Stimulated activated CD8-positive, alpha-beta memory T cell treated with anti-CD3 and anti-CD28 coated beads, Interleukin-4, amount 100 ng/mL, for 24 hours (primary cell): ENCODE measurements around the gene ACCSL.

Source experiments
- DNase-seq: peaks from one replicate; pipeline ENCODE4 v3.0.0-alpha.2; 2020; ENCODE audit warnings: low read depth

The ACCSL gene

DNA sequence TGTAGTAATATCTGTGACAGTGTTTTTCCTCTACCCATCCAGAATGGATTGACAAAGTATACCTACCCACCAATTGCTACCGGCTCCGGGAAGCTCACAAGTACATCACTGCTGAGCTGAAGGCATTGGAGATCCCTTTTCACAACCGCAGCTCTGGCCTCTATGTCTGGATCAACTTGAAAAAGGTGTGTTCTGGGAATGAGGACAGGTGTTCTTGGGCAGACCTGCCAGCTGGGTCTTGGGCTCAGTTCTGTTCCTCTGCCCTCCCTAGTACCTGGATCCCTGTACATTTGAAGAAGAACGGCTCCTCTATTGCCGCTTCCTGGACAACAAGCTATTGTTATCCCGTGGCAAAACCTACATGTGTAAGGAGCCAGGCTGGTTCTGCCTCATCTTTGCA, 10.5 kb downstream of the ACCSL start:
- DNase-seq, result no peak

DNA sequence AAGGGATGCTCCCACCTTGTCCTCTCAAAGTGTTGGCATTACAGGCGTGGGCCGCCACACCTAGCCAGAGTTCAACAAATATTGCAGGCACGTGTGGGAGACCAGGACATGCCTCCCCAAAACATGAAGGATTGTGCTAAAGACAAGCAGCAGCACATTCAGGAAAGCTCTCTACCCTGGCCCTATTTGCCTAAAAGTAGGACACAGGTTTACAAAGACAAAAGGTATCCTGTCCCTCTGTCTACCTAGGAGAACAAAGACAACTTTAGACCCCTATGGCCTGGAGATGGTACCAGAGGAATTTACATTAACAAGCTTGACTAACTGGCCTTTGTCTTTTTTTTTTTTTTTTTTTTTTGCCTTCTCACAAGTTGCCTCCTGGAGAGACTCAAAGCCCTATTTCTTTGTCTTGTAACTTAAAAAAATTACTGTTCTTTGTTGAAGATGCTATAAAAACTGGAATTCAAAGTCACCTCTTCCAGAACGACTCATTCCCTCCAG, 17.4 kb downstream of the ACCSL start:
- no peak for DNase-seq

DNA sequence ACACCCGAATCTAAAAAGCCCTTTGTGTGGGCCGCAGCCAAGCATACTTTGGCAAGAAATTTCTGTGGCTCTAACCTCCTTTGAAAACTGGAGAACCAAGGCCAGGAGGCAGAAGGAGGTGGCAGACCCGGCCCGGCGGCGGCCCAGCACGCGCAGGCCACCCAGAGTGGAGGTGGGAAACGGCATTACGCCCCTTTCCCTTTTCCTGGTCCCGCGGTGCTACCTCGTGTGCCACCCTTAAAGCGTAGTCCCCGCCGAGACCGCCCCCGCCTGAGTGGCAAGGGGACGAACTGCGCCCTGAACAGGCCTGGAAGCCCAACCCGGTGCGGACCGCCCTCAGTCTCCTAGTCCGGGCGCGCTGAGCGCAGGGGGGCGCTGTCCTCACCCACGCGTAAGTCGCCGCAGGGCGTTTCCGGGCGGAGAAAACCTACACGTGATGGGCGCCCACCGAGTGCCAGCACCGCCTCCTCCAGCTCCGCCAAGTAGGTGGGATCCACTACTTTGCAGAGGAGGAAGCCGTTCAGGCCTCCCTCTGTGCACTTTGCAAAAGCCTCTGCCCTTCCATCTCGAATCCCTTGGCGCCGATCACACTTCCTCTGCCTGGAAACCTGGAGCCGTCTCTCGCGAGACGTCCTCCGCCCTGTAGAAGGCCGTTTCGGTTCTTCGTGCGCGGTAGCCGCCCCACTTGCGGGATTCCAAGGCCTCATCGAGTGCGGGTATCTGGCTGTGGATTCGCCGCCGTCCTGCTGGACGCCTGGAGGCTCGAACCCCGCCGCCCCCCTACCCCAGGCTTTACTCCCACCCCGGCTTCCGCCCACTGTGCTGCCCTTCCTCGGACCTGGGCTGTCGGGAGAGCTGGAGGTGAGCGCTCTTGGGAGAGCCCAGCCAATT, 18.3 kb downstream of the ACCSL start, which contains the start of gene ACCS:
ACCS (plus strand) TSS at position 430 of the 891 bp plus-strand sequence. CDS start 1,358 bp downstream, outside the sequence.
- peak; percentile 78 for DNase-seq

DNA sequence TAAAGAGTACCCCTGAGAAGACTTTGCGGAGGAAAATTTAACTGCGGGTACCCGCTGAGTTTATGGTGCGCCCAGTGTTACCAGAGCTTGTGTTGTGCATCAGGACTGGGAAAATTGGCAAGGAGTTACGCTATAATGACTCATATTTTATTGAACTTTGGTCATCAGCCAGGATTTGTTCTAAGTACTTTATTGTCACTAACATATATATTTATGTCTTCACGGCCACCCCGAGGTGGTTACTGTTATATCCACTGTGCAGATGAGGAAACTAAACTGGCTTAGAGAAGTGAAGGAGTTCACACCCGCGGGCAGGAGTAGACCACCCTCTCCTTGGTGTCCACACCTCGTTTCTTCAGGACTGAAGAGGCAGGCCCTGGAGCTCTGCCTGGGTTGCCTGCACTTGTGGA, 19.0 kb downstream of the ACCSL start:
- DNase-seq, result no peak

DNA sequence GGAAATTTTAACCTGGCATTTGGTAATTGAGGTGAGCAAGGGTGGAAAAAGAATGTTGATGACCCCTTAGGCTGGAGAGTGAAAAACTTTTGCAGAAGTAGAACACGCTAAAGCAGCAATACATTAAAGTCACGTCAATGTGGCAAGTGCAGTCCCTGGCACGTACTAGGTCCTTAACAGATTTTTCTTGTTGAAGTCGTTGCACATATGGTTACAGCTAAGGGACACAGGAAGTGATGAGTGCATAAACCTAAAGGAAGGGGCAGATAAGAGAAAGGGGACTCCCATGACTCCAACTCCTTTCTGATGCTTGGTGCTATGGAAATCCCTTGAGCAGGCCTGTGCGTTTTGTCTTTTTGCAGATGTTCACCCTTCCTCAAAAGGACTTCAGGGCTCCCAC, 19.5 kb downstream of the ACCSL start:
- DNase-seq, result no peak

DNA sequence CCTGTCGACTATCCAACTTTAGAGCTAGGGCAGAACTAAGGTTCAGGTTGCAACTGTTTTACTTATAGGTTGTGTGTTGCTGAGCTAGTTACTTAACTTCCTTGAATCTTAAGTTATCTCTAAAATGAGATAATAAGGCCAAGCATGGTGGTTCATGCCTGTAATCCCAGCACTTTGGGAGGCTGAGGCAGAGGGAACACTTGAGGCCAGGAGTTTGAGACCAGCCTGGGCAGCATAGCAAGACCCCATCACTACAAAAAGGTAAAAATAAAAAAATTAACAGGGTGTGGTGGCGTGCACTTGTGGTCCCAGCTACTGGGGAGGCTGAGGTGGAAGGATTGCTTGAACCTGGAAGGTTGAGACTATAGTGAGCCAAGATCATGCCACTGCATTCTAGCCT, 20.4 kb downstream of the ACCSL start:
- DNase-seq, result no peak

DNA sequence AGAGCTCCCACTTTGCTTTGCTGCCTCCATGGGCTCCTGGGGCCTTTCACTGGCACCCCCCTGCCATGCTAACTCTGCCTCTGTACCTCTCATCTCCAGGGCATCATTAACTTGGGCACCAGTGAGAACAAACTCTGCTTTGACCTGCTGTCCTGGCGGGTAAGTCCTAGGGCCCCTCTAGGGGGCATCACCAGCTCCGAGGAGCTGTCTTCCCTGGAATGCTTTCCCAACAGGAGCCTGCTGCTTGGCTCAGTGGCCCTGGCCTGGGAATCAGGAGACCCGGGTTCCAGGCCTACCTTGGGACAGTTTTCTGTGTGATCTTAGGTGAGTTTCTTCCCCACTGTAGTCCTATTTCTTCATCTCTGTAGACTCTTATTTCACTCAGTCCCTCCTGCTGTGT, 23.4 kb downstream of the ACCSL start:
- DNase-seq, result no peak

DNA sequence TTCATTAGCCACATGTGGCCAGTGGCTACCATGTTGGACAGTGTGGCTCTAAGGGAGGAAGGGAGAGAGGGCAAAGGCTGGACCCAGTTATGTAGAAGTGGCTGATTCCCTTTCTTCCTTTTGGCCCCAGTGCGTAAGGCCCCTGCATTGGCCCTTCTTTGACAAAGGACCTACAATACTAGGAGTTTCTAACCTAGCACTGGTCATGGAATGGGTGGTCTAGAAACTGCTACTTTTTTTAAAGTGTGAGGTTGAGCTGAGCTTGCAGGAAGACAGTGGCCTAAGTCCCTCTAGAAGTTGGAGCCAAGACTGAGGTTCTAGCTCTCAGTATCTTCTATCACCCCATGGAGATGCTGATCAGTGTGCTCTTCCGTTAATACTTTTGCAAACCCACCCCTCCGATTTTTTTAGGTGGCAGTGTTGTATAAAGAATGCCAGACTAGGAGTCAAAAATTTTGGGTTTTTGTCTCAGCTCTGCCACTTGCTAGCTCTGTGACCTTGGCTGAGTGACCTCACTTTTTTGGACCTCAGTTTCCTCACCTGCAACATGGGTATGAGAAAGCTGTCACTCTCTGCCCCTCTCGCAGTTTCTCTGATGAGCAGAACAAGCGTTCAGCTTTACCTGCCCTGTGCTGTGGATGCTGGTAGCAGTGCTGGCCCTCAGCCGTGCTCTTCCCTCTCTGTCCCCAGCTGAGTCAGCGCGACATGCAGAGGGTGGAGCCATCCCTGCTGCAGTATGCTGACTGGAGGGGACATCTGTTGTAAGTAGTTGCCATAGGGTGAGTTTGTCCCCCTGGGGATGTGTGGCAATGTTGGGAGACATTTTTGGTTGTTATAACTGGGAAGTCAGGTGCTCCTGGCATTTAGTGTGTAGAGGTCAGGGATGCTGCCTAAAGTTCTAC, 25.2 kb downstream of the ACCSL start:
- DNase-seq, result no peak

DNA sequence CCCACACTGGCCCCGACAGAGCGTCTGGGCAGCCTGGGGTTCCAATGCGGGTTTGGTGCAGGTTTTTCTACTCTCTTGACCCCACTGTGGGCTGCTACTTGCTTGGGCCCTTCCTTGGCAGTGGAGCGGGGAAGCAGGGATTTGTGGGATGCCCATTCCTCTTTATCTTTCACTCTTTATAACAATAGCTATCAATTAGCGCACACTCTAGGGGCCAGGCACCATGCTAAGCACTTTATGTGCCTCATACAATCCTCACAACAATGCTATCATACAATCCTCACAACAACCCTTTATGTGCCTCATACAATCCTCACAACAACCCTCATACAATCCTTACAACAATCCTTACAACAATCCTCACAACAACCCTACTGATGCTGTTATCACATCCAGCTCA, 31.0 kb downstream of the ACCSL start:
- no peak for DNase-seq

DNA sequence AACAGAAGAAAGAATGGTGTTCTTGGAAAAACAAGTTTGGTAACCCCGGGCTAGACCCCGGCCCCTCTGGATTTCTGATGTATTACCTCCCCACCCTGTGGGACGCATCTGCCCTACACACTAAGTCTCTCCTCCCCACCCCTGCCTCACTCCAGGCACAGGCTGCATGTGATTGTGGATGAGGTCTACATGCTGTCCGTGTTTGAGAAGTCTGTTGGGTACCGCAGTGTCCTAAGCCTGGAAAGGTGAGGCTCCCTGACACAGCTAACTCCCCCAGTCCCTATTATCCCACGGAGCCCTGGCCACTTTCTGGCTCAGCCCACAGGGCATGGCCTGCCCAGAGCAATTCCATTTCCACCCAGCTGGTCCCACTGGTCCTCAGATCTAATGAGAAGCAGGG, 31.6 kb downstream of the ACCSL start:
- DNase-seq, result no peak

DNA sequence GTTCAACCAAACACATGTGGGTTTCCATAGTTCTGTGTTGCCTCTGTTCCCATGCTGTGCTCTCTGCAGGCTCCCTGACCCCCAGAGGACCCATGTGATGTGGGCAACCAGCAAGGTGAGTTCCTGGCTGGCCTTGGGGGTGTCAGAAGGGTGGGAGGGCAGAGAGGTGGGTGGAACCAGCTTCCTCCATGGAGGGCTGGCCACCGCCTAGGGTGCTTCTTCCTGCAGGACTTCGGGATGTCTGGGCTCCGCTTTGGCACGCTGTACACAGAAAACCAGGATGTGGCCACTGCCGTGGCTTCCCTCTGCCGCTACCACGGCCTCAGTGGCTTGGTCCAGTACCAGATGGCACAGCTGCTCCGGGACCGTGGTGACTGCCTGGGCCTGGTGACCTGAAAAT, 33.2 kb downstream of the ACCSL start:
- DNase-seq, result no peak

DNA sequence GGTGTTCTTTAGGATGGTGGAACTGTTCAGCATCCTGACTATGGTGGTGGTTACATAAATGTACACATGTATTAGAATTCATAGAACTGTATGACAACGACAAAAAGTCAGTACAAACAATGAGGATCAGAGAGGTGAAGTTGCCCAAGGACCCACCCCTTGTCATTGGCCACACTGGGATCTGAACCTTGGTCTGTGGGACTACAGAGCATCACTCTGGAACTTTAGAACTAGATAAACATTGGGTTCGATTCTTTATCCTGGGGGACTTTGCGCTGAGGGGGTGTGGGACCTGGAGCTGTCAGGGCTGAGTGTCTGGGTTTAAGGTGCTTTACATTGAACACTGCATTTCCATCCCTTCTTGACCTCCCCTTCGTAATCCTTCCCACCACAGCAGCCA, 34.9 kb downstream of the ACCSL start:
- DNase-seq, result no peak

DNA sequence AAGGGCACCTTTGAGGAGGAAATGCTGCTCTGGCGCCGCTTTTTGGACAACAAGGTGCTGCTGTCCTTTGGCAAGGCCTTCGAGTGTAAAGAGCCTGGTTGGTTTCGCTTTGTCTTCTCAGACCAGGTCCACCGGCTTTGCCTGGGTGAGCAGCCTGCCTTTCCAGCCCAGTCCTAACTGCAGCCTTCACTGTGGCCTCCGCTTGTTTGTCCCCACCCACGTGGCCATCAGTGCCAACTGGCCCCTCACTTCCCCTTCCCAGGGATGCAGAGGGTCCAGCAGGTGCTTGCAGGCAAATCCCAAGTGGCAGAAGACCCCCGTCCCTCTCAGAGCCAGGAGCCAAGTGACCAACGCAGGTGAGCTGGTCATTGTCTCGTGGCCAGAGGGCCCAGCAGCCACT, 35.7 kb downstream of the ACCSL start:
- no peak for DNase-seq

DNA sequence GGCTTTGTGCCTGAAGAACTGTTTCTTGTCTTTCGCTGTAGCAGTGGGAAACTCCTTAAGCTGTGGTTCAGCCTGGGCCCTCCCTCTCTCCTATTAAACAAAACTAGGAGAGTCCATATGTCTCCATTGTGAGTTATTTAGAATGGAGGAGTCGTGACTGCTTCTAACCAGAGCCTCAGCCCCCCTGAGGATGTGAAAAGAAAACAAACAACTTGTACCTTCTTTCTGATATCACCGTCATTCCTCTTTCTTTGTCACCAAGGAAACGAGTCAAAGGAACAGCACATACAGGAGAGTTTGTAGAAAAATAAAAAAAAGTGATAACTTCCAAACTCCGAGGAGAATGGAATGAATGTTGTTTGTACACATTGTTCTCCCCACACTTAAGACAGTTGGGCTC, 36.1 kb downstream of the ACCSL start:
- no peak for DNase-seq

DNA sequence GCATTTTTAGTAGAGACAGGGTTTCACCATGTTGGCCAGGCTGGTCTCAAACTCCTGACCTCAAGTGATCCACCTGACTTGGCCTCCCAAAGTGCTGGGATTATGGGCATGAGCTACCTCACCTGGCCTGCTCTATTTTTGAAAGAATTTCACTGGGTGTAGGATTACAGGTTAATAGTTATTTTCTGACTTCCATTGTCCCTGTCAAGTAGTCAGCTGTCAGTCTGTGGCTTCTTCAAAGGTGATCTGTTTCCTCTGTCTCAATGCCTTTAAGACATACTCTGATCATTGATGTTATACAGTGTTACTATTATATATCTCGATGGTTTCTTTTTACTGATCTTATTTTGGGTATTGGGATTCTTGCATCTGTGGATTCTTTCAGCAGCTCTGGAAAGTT, 37.5 kb downstream of the ACCSL start:
- no peak for DNase-seq

DNA sequence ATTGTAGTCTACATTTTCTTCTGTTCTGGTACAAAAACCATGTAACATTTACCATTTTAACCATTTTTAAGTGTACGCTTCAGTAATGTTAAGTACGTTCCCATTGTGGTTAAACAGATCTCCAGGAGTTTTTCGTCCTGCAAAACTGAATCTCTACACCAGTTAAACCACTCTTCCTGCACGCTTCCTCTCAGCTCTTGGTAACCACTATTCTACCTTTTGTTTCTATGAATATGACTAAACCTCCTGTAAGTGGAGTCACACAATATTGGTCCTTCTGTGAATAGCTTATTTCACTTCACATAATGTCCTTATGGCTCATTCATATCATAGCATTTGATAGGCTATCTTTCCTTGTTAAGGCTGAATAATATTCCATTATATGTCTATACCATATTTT, 40.6 kb downstream of the ACCSL start:
- no peak for DNase-seq

DNA sequence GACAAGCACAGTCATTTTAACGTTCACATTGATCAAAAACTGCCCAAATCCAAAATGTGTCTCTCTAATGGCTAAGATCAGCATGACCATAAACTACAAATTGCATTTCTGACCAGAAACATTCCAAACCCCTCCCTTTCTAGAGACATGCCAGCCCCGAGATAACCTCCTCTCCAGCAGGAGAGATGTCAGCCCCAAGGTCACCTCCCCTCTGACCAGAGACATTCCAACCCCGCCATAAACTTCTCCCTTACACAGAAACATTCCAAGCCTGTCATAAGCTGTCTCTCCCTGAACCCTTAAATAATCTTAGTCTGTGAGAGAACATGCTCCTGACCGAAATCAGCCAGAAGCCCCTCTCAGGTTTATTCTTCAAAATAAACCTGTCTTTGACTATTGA, 41.1 kb downstream of the ACCSL start:
- DNase-seq, result no peak

DNA sequence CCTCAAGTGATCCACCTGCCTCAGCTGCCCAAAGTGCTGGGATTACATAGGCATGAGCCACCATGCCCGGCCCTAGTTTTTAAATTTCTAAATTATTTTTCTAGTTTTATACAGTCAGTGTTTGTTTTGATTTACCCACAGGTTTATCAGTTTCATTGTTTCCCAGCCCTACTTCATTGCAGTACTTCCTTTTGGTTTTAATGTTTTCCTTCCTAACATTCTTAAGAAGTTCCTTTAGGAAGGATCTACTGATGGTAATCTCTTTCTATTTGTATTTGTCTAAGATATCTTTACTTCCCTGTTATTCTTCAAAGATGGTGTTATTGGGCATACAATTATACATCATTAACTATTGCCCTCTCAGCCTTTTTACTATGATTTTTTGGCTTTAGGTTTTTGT, 42.8 kb downstream of the ACCSL start:
- DNase-seq, result no peak

DNA sequence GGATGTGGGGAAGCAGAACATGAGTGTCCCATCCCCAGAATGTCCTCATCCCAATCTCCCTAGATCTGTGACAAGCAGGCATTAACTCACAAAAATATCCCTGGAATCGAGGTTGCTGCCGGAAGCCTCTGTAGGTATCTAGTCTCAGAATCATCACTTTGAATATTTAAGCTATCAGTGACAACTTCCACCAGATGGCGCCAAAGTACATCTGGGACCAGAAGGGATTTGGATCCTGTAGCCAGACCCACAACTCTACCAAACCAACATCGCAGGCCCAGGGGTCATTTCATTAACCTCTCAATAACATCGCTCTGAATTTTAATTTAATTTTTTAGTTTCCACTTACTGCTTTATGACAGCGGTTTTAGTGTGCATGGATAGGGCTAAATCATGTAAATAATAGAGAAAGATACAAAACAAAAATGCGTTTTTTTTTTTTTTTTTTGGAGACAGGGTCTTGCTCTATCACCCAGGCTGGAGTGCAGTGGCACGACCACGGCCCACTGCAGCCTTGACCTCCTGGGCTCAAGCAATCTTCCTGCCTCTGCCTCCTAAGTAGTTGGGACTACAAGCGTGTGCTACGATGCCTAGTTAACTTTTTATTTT, 46.6 kb downstream of the ACCSL start:
- DNase-seq, result peak; percentile 56

DNA sequence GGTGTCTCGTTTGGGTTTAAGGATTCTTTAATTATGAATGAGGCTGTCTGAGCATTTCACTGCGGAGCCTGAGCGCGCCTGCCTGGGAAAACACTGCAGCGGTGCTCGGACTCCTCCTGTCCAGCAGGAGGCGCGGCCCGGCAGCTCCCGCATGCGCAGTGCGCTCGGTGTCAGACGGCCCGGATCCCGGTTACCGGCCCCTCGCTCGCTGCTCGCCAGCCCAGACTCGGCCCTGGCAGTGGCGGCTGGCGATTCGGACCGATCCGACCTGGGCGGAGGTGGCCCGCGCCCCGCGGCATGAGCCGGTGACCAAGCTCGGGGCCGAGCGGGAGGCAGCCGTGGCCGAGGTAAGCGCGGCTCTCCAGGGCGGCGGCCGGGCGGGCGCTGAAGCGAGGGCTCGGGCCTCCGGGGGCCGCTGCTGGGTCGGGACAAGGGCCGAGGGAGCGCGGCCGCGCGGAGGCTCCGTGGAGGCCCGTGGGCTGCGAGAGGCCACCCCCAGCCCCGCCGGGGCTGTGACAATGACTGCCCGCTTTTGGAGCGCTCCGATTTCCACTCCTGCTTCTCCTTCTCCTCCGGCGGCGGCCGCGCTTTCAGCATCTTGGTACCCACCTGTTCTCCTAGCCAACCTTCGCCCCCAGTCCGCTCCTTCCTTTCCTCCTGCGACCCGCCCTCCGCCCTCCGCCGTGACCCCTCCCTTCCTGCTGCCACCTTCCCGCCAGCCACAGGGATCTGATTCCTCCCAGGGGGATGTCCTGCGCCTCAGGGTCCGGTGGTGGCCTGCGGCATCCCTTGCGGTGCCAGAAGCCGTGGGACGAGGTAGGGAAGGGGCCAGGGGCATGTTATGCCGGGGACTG, 48.0 kb downstream of the ACCSL start, which contains the start of gene EXT2:
EXT2 (plus strand) TSS at position 173 of the 854 bp plus-strand sequence. CDS start 12,035 bp downstream, outside the sequence.
- peak; percentile 82 for DNase-seq
